ENCODE data around the gene VPS37D. TPM values are rescaled to one million over a fixed set of nuclear protein-coding genes. Genes with fewer than 3 reads are reported as not detected.

The VPS37D gene
- total RNA-seq, 2 experiments from 2014 or later: 0.45 to 0.86 TPM

- POLR2A ChIA-PET: no interaction called here
- DNase-seq: no peak
- H3K4me3 Mint-ChIP-seq: no peak overlapping the region
- no peak for ATAC-seq (ENCODE audit: low read depth)
- no peaks in the 10 kb centered on the region for H3K36me3 Mint-ChIP-seq
- H3K27me3 Mint-ChIP-seq: peaks cover 42% of the 10 kb centered on the region
- H3K4me1 Mint-ChIP-seq: no peaks in the 10 kb centered on the region
- H3K27ac Mint-ChIP-seq: no peak overlapping the region
- no peaks in the 10 kb centered on the region for H3K9me3 Mint-ChIP-seq
Measured at GRCh38 chr7:73633323-73633722, 34.3 kb upstream of the VPS37D start.

- H3K27ac Mint-ChIP-seq: no peak overlapping the region
- no peak overlapping the region for H3K4me3 Mint-ChIP-seq
- H3K36me3 Mint-ChIP-seq: no peaks in the 10 kb centered on the region
- DNase-seq (no peak), ATAC-seq (ENCODE audit: low read depth) (no peak)
- POLR2A ChIA-PET: no interaction called here
- H3K9me3 Mint-ChIP-seq: no peaks in the 10 kb centered on the region
- H3K27me3 Mint-ChIP-seq: peaks cover 36% of the 10 kb centered on the region
- H3K4me1 Mint-ChIP-seq: no peaks in the 10 kb centered on the region
Measured at GRCh38 chr7:73633844-73634243, 33.8 kb upstream of the VPS37D start.

- no peaks in the 10 kb centered on the region for H3K9me3 Mint-ChIP-seq
- no peaks in the 10 kb centered on the region for H3K36me3 Mint-ChIP-seq
- H3K4me1 Mint-ChIP-seq: no peaks in the 10 kb centered on the region
- H3K27ac Mint-ChIP-seq: no peak overlapping the region
- no peak overlapping the region for H3K4me3 Mint-ChIP-seq
- POLR2A ChIA-PET: no interaction called here
- peaks cover 25% of the 10 kb centered on the region for H3K27me3 Mint-ChIP-seq
- DNase-seq (no peak), ATAC-seq (ENCODE audit: low read depth) (no peak)
Measured at GRCh38 chr7:73635428-73636200, 32.0 kb upstream of the VPS37D start.

GRCh38 chr7:73638911-73639310 lies 28.7 kb upstream of the VPS37D start:
- Mint-ChIP-seq H3K27me3 (peaks cover 9% of the 10 kb centered on the region), H3K4me3 (no peak overlapping the region), H3K4me1 (no peaks in the 10 kb centered on the region), H3K9me3 (peaks cover 2% of the 10 kb centered on the region), H3K27ac (no peak overlapping the region), H3K36me3 (no peaks in the 10 kb centered on the region)
- POLR2A ChIA-PET: no interaction called here
- ATAC-seq (ENCODE audit: low read depth): no peak
- no peak for DNase-seq

GRCh38 chr7:73642834-73643233 lies 24.8 kb upstream of the VPS37D start:
- no peak for ATAC-seq (ENCODE audit: low read depth)
- H3K4me1 Mint-ChIP-seq: no peaks in the 10 kb centered on the region
- H3K27ac Mint-ChIP-seq: no peak overlapping the region
- no peak overlapping the region for H3K4me3 Mint-ChIP-seq
- POLR2A ChIA-PET: interaction anchor here (0.6 kb wide), 1 partner anchor 23 kb away, joined by 3 read pairs; no protein-coding TSS in a partner anchor
- DNase-seq: no peak
- no peaks in the 10 kb centered on the region for H3K36me3 Mint-ChIP-seq
- peaks cover 2% of the 10 kb centered on the region for H3K9me3 Mint-ChIP-seq
- peaks cover 33% of the 10 kb centered on the region for H3K27me3 Mint-ChIP-seq

- Mint-ChIP-seq H3K27ac (no peak overlapping the region), H3K4me1 (peaks cover 9% of the 10 kb centered on the region), H3K27me3 (peaks cover 51% of the 10 kb centered on the region), H3K4me3 (no peak overlapping the region), H3K36me3 (no peaks in the 10 kb centered on the region), H3K9me3 (peaks cover 2% of the 10 kb centered on the region)
- ATAC-seq (ENCODE audit: low read depth) (no peak), DNase-seq (no peak)
- POLR2A ChIA-PET: no interaction called here
Measured at GRCh38 chr7:73644688-73645286, 22.8 kb upstream of the VPS37D start.

GRCh38 chr7:73645643-73646174 lies 21.9 kb upstream of the VPS37D start:
- Mint-ChIP-seq H3K4me3 (no peak overlapping the region), H3K27me3 (peaks cover 60% of the 10 kb centered on the region), H3K27ac (no peak overlapping the region), H3K4me1 (peaks cover 9% of the 10 kb centered on the region), H3K36me3 (no peaks in the 10 kb centered on the region), H3K9me3 (peaks cover 2% of the 10 kb centered on the region)
- DNase-seq (no peak), ATAC-seq (ENCODE audit: low read depth) (no peak)
- POLR2A ChIA-PET: no interaction called here

- Mint-ChIP-seq H3K9me3 (no peaks in the 10 kb centered on the region), H3K36me3 (no peaks in the 10 kb centered on the region), H3K27ac (no peak overlapping the region), H3K4me1 (peaks cover 9% of the 10 kb centered on the region), H3K27me3 (peaks cover 68% of the 10 kb centered on the region), H3K4me3 (peak overlapping the region; percentile 22)
- ATAC-seq (ENCODE audit: low read depth): no peak
- no peak for DNase-seq
- POLR2A ChIA-PET: no interaction called here
Measured at GRCh38 chr7:73646785-73647724, 20.6 kb upstream of the VPS37D start.

- peaks cover 9% of the 10 kb centered on the region for H3K4me1 Mint-ChIP-seq
- H3K9me3 Mint-ChIP-seq: no peaks in the 10 kb centered on the region
- peak; percentile 55 for DNase-seq
- POLR2A ChIA-PET: no interaction called here
- H3K4me3 Mint-ChIP-seq: peak overlapping the region; percentile 64
- ATAC-seq (ENCODE audit: low read depth): peak; percentile 72
- no peak overlapping the region for H3K27ac Mint-ChIP-seq
- H3K36me3 Mint-ChIP-seq: no peaks in the 10 kb centered on the region
- H3K27me3 Mint-ChIP-seq: peaks cover 73% of the 10 kb centered on the region
Measured at GRCh38 chr7:73647725-73648592, 19.7 kb upstream of the VPS37D start.

- Mint-ChIP-seq H3K27me3 (peaks cover 73% of the 10 kb centered on the region), H3K4me3 (peak overlapping the region; percentile 64), H3K9me3 (no peaks in the 10 kb centered on the region), H3K4me1 (peaks cover 9% of the 10 kb centered on the region), H3K27ac (no peak overlapping the region), H3K36me3 (no peaks in the 10 kb centered on the region)
- POLR2A ChIA-PET: no interaction called here
- no peak for DNase-seq
- ATAC-seq (ENCODE audit: low read depth): no peak
Measured at GRCh38 chr7:73648593-73649332, 18.9 kb upstream of the VPS37D start.

- H3K4me3 Mint-ChIP-seq: no peak overlapping the region
- no peaks in the 10 kb centered on the region for H3K36me3 Mint-ChIP-seq
- peaks cover 70% of the 10 kb centered on the region for H3K27me3 Mint-ChIP-seq
- H3K9me3 Mint-ChIP-seq: no peaks in the 10 kb centered on the region
- DNase-seq (no peak), ATAC-seq (ENCODE audit: low read depth) (no peak)
- no peak overlapping the region for H3K27ac Mint-ChIP-seq
- POLR2A ChIA-PET: no interaction called here
- H3K4me1 Mint-ChIP-seq: peaks cover 9% of the 10 kb centered on the region
Measured at GRCh38 chr7:73649576-73649975, 18.1 kb upstream of the VPS37D start.

GRCh38 chr7:73650524-73650923 lies 17.1 kb upstream of the VPS37D start:
- POLR2A ChIA-PET: no interaction called here
- Mint-ChIP-seq H3K36me3 (no peaks in the 10 kb centered on the region), H3K9me3 (no peaks in the 10 kb centered on the region), H3K27me3 (peaks cover 62% of the 10 kb centered on the region), H3K4me1 (peaks cover 9% of the 10 kb centered on the region), H3K4me3 (no peak overlapping the region), H3K27ac (no peak overlapping the region)
- ATAC-seq (ENCODE audit: low read depth) (no peak), DNase-seq (no peak)
